Suprapubic skin (tissue), 4 donors: ENCODE measurements around the gene SYNJ2. TPM values are rescaled to one million over a fixed set of nuclear protein-coding genes. Genes with fewer than 3 reads are reported as not detected.

Experiments used
- DNase-seq, 2 donors: peaks; one replicate each; pipeline ENCODE4 v3.0.0-alpha.2; 2019; ENCODE audit warnings: low spot score in 2 of 2
- H3K27ac ChIP-seq: fragments of 200-600 bp; sonication (generic); one replicate; pipeline ENCODE4 v1.5.1; 2019
- H3K27me3 ChIP-seq: fragments of 200-600 bp; sonication (generic); one replicate; pipeline ENCODE4 v1.5.1; 2019
- H3K36me3 ChIP-seq: fragments of 200-600 bp; sonication (generic); one replicate; pipeline ENCODE4 v1.5.1; 2019
- H3K4me1 ChIP-seq: fragments of 200-600 bp; sonication (generic); one replicate; pipeline ENCODE4 v1.5.1; 2019
- H3K4me3 ChIP-seq: fragments of 200-600 bp; sonication (generic); one replicate; pipeline ENCODE4 v1.5.1; 2019; ENCODE audit warnings: mild to moderate bottlenecking
- H3K9me3 ChIP-seq: fragments of 200-600 bp; sonication (generic); one replicate; pipeline ENCODE4 v1.5.1; 2019
- EP300 ChIP-seq: sonication (generic); formaldehyde crosslinking; IDR thresholded peaks from one replicate; pipeline ENCODE4 v1.6.1; 2017; ENCODE audit warnings: antibody characterized with exemption
- POLR2A ChIP-seq, 2 donors: fragments of 450-650 bp; IDR thresholded peaks; one replicate each; pipeline ENCODE4 v1.6.1; 2017; ENCODE audit warnings: antibody characterized with exemption in 2 of 2, mild to moderate bottlenecking in 2 of 2, moderate library complexity in 2 of 2
- POLR2AphosphoS5 ChIP-seq, 3 donors: sonication (generic); formaldehyde crosslinking; IDR thresholded peaks; one replicate each; pipeline ENCODE4 v1.6.1; 2017; ENCODE audit warnings: antibody characterized with exemption in 3 of 3
- WGBS: methylation state at CpG from one replicate; pipeline ENCODE4 v1.1.5; 2018; 5-methylcytosine and 5-hydroxymethylcytosine counted together
- total RNA-seq, 4 donors: library from RNA; depleted of rRNA; stranded (reverse); fragments of >200 nt; gene quantifications; one replicate each; pipeline ENCODE4 v1.1.0, GENCODE V29; 2016
- TF ChIP-seq, protein P1 (sequence below), 2 donors: fragments of 200-600 bp in 1 of 2; fragments of 450-650 bp in 1 of 2; sonication (generic) in 1 of 2; IDR thresholded peaks; one replicate each; pipeline ENCODE4 v1.5.1; 2016 to 2019; ENCODE audit warnings: antibody characterized with exemption in 2 of 2, mild to moderate bottlenecking in 1 of 2, moderate library complexity in 1 of 2

Gene SYNJ2
- total RNA-seq, 4 donors from 2014 or later, result 4.3 to 10.7 (median 6.8) TPM

GRCh38 chr6:157983406-157984119, 1.9 kb downstream of the SYNJ2 start:
- Histone ChIP-seq H3K4me1 (peaks cover 33% of the 10 kb centered on the region), H3K27me3 (no peaks in the 10 kb centered on the region), H3K27ac (no peak overlapping the region), H3K9me3 (no peaks in the 10 kb centered on the region), H3K36me3 (no peaks in the 10 kb centered on the region), H3K4me3 (no peak overlapping the region)
- WGBS, result 81% methylated on average over 9 of the region's 9 CpGs
- TF ChIP-seq POLR2AphosphoS5 (IDR thresholded peaks at IDR 0.05), result no peak
- TF ChIP-seq POLR2A (IDR thresholded peaks at IDR 0.05), result no peak
- no peak for TF ChIP-seq EP300
- TF ChIP-seq, protein P1, sequence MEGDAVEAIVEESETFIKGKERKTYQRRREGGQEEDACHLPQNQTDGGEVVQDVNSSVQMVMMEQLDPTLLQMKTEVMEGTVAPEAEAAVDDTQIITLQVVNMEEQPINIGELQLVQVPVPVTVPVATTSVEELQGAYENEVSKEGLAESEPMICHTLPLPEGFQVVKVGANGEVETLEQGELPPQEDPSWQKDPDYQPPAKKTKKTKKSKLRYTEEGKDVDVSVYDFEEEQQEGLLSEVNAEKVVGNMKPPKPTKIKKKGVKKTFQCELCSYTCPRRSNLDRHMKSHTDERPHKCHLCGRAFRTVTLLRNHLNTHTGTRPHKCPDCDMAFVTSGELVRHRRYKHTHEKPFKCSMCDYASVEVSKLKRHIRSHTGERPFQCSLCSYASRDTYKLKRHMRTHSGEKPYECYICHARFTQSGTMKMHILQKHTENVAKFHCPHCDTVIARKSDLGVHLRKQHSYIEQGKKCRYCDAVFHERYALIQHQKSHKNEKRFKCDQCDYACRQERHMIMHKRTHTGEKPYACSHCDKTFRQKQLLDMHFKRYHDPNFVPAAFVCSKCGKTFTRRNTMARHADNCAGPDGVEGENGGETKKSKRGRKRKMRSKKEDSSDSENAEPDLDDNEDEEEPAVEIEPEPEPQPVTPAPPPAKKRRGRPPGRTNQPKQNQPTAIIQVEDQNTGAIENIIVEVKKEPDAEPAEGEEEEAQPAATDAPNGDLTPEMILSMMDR (IDR thresholded peaks at IDR 0.05), result no peak
- no peak for DNase-seq

- peaks cover 36% of the 10 kb centered on the region for H3K4me1 ChIP-seq
- no peak overlapping the region for H3K27ac ChIP-seq
- TF ChIP-seq EP300 (no peak), POLR2AphosphoS5 (IDR thresholded peaks at IDR 0.05) (no peak), POLR2A (IDR thresholded peaks at IDR 0.05) (no peak)
- TF ChIP-seq, protein P1 (IDR thresholded peaks at IDR 0.05), result no peak
- WGBS, result 95% methylated on average over 4 of the region's 4 CpGs
- no peaks in the 10 kb centered on the region for H3K27me3 ChIP-seq
- H3K4me3 ChIP-seq, result no peak overlapping the region
- H3K36me3 ChIP-seq, result no peaks in the 10 kb centered on the region
- no peaks in the 10 kb centered on the region for H3K9me3 ChIP-seq
- no peak for DNase-seq
Observed at GRCh38 chr6:157984128-157984527, 2.5 kb downstream of the SYNJ2 start.

DNA sequence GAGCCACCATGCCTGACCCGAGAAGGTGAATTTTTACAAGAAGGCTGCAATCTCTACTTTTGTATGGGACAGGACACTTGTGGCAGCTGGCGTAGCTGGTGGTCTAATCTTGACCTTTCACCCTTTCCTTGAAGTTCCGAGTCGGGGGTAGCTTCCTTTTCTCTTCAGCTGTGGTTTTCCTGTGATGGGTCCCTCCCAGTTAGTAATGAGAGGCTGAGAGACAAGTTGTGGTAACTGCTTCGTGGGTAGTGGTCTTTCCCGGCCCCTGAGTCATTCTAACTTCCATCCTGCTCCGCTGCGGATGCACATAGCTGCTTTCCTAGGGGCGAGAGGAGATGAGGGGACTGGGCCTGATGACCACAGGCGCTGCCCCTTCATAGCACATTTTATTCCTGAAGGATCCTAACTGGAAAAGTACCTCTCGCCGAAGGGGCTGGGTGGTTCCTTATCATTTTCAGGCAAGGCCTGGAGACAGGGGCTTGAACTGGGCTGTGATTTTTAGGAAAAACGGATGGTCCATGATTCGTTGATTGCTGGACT, 3.1 kb downstream of the SYNJ2 start:
- no peak for DNase-seq
- Histone ChIP-seq H3K27ac (no peak overlapping the region), H3K4me1 (peaks cover 40% of the 10 kb centered on the region), H3K36me3 (no peaks in the 10 kb centered on the region), H3K9me3 (no peaks in the 10 kb centered on the region), H3K4me3 (no peak overlapping the region), H3K27me3 (no peaks in the 10 kb centered on the region)
- 72% methylated on average over 14 of the region's 14 CpGs for WGBS
- TF ChIP-seq, protein P1 (IDR thresholded peaks at IDR 0.05), result no peak
- TF ChIP-seq POLR2A (IDR thresholded peaks at IDR 0.05) (no peak), EP300 (no peak), POLR2AphosphoS5 (IDR thresholded peaks at IDR 0.05) (no peak)

DNA sequence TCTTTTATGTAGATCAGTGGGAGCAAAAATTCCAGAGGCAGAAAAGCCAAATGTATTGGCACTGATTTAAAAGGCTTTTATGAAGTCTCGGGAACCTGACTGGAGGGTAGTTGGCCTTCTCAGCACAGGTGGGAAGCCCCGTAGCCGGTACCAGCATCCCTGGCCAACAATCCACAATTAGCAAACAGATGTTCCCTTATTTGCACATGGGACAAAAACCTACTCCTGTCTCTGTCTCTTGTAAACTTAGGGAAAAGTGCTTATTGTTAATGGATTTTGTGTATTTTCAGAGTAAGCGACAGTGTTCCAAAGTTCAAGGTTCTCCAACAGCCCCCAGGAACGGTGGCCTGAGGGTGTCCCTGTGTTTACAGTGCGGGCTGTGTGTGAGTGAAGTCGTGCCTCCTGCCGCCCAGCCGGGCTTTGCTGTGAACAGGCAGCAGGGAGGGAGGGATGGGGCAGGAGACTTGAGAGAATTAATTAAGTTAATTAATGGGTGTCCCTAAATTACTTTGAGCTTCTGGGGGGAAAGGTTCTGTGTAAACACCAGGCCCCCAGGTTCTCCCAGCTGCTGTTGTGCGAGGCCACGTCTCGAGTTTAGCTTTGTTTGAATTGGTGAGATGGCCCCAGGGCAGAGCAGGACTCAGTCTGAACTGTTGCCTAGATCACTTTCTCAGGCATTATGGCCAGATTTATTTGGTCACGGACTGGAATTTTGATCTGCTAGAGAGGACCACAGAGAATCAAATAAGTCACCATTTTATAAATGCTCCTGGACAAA, 3.9 kb downstream of the SYNJ2 start:
- 64% methylated on average over 13 of the region's 13 CpGs for WGBS
- DNase-seq, result no peak
- Histone ChIP-seq H3K36me3 (no peaks in the 10 kb centered on the region), H3K27me3 (no peaks in the 10 kb centered on the region), H3K9me3 (no peaks in the 10 kb centered on the region), H3K4me1 (peaks cover 48% of the 10 kb centered on the region), H3K4me3 (no peak overlapping the region), H3K27ac (no peak overlapping the region)
- TF ChIP-seq POLR2AphosphoS5 (IDR thresholded peaks at IDR 0.05) (no peak), EP300 (no peak), POLR2A (IDR thresholded peaks at IDR 0.05) (no peak)
- TF ChIP-seq, protein P1 (IDR thresholded peaks at IDR 0.05), result no peak
